DMS153 (cell line): ENCODE results near the gene POLE2.
"Not testable (repeated sequence)": the region's sequence is repeated elsewhere in the genome, so short reads cannot be mapped to it uniquely, and the experiment has no call there.

Experiments used
- DNase-seq: peaks from one replicate; lab custom pipeline; 2025; lab: John Stamatoyannopoulos, UW

Gene POLE2

GRCh38 chr14:49687942-49688700 lies at the start of gene POLE2:
TSS of gene POLE2 (minus strand) at chr14:49688214. CDS start at chr14:49688203, 11 bp downstream.
- DNase-seq = peak; percentile 19

DNA sequence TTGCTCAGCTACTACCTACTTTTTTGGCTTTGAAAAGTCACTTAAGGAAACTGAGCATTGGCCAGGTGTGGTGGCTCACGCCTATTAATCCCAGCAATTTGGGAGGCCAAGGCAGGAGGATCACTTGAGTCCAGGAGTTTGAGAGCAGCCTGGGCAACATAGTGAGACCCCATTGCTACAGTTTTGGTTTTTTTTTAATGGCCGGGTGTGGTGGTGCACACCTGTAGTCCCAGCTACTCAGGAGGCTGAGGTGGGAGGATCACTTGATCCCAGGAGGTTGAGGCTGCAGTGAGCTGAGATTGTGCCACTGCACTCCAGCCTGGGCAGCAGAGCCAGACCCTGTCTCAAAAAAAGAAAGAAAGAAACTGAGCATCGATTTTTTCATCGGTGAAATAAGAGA lies 47.7 kb upstream of the POLE2 start:
- not testable (repeated sequence) for DNase-seq

DNA sequence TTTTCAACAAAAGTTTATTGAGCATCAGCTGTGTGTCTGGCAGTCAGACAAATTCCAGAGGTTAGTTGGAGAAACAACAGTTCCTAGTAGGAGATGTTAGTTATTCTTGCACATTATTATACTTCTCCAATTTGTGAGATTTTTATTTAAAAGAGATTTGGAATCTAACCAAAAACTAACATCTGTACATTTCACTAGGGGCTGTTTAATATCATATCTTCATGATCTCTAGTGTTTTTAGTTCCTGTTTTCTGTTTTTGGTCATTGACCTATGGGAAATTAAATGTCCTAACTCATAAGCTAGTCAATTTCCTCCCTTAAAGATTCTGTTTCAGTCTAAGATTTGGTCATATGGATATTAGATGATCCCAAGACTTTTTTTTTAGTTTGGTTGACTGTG lies 45.8 kb upstream of the POLE2 start:
- no peak for DNase-seq

- DNase-seq = no peak
These were observed 44.9 kb upstream of the POLE2 start for GRCh38 chr14:49732896-49733295.

DNA sequence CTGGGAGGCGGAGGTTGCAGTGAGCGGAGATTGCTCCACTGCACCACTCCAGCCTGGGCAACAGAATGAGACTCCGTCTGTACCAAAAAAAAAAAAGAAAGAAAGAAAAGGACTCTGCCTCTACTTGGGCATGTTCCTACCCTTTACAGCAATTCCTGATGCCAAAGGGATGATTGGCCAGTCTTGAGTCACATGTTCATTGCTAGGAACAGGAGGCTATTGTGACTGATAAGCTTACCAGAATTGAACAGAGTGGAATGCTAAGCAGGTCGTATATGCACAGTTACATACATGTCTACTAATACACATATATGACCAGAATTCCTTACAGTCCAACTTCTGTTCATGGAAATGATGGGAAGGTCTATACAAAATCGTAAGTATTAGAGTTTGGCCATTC lies 39.2 kb upstream of the POLE2 start:
- no peak for DNase-seq

DNA sequence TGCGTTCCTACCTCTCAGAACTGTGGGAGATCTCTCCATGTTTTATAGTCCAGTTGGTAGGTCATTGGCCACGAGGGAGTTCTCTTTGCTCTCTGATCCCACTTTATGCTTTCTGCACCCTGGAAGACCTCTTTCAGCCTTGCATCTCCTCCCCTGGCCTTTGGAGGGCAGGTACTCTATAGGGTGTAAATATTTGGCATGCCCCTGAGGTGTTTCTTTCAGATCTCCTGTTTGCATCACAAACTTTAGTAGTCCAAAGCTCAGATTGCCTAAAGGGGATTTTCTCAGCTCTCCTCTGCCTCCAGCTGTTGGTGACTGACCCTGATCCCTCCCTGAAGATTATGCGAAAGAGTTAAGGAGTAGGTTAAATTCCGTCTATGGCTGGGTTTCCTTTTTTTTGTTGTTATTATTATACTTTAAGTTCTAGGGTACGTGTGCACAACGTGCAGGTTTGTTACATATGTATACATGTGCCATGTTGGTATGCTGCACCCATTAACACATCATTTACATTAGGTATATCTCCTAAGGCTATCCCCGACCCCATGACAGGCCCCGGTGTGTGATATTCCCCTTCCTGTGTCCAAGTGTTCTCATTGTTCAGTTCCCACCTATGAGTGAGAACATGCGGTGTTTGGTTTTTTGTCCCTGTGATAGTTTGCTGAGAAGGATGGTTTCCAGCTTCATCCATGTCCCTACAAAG lies 33.9 kb upstream of the POLE2 start:
- not testable (repeated sequence) for DNase-seq

DNA sequence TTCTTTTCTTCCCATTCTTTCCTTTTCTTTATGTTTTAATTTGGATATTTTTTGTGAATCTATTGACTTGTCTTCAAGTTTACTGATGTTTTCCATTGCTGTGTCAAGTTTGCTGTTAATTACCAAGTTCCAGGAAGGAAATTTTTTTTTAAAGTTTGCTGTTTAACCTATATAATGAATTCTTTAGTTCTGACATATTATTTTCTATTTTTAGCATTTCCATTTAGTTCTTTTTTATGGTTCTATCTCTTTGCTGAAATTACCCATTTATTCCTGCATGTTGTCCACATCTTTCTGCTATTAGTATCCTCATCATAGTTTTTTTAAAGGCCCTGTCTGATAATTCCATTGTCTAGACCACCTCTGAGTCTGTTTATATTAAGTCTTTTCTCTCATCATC lies 32.7 kb upstream of the POLE2 start:
- DNase-seq = no peak

GRCh38 chr14:49710993-49711392 lies 23.0 kb upstream of the POLE2 start:
- not testable (repeated sequence) for DNase-seq

- not testable (repeated sequence) for DNase-seq
These were observed 16.5 kb upstream of the POLE2 start for GRCh38 chr14:49704471-49704870.

GRCh38 chr14:49703965-49704364 lies 16.0 kb upstream of the POLE2 start:
- no peak for DNase-seq

DNA sequence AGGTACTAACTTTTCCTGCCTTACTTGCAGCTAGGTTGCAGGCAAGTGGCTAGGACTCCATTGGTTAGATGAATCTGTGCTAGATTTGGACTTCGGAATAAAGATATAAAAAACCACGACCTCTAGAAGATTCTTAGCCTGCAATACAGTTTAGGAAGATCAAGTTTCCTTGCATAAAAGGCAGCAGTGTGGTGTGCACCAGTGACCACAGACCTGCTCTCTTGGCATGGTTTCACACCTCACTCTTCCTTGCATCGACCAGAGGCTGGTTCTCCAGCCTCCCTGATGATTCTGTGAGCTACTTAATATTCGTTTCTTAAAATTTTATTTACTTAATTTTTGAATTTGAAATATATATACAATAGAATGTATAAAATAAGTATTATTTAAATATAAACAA lies 14.7 kb upstream of the POLE2 start:
- DNase-seq = no peak

GRCh38 chr14:49693735-49694124 lies 5.7 kb upstream of the POLE2 start:
- not testable (repeated sequence) for DNase-seq

DNA sequence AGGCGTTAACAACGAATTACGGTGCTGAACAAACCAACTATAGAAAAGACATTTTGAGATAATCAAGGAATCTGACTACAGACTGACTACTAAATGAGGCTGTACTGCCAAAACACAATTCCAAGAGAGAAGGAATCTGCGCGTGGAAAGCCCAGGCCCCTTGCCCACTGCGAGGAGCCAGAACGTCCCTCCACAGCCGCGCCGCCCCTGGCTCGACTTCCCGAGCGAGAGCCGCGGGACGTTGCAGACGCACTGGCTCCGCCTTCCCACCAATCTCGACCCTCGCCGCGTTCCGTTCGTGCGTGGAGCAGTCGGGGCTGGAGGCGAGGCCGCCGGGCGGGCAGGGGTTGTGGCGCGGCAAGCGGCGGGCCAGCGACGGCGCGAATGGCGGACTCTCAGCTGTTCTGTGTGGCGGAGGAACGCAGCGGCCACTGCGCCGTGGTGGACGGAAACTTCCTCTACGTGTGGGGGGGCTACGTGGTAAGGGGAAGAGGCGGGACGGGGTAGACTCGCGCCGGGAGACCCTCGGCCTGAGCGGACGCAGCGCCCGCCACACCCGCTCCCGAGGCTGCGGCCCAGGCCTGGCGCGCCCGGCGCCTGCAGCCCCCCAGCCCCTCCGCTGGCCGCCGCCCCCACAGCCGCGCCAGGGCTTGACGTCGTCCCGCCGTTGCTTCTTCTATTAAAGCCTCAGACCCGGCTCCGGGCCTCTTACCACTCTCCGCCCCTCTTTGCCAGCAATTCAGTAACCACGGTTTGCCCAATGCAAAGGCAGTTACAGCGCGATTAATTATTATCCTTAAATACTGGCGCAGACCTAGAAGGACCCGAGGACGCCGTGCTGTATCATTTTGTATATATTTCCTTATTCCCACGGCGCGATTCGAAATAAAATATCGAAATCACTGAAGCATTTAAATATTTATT lies 5.1 kb upstream of the POLE2 start, which contains the start of gene KLHDC1:
Gene KLHDC1 (plus strand): TSS at position 310 of the 924 bp plus-strand sequence. CDS start 75 bp downstream, at position 385.
- peak; percentile 30 for DNase-seq

DNA sequence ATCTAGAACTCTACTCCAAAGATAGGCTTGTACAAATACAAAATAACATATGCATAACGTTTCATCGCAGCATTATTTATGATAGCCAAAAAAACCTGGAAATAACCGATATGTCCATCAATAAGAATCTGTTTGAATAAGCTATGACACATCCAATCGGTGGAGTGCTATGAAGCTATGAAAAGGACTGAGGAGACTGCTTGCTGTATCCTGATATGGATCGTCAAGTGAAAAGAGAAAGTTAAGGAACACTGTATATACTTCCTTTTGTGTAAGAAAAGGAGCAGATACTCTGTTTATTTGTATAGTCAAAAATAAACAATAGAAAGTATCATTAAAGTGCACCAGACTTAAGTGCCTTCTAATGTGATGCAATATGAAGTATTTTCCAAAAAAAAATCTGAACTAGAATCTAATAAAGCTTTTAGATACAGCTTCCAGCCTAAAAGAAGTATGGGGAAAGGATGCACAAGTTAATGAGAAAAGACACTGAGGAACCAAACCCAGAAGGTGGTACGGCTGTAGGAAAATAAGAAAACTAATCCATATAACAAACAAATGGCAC lies 4.3 kb upstream of the POLE2 start:
- DNase-seq = no peak

- no peak for DNase-seq
These were observed 3.0 kb upstream of the POLE2 start for GRCh38 chr14:49691031-49691430.

GRCh38 chr14:49688701-49689030 lies 652 bp upstream of the POLE2 start:
- no peak for DNase-seq

DNA sequence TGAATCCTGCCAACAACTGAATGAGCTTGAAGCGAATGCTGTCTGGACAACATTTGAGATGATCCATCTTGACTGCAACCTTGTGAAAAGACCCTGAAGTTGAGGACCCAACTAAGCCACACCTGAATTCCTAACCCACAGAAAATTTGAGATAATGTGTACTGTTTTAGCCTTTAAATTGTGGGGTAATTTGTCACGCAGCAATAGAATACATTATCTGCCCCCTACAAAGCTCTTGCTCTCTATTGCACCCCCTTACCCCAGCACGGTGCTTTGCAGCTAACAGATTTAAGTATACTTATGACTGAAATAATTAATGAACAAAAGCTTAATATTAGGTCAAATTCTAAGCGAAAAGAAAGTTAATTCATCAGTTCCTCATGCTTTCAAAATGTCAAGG lies 1.6 kb downstream of the POLE2 start:
- no peak for DNase-seq

- DNase-seq = no peak
These were observed 8.7 kb downstream of the POLE2 start for GRCh38 chr14:49679271-49679670.

DNA sequence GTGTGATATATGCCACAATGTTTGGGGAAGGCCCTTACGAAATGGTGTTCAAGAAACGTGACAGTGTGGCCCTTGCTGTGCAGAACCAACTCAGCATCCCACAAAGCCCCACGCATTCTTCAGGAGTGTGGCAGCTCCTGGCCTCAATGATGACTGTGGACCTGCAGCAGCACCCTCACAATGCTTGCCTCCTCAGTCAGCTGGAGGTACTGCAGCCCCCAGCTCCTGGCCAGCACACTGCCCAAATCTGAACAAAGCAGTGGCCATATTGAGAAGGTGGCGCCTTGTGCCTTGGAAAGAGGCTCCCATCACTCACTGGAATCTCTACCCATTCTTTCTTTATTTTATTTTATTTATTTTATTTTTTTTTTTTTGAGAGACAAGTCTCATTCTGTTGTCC lies 10.4 kb downstream of the POLE2 start:
- DNase-seq = no peak

GRCh38 chr14:49673586-49673985 lies 14.4 kb downstream of the POLE2 start:
- no peak for DNase-seq

- no peak for DNase-seq
These were observed 17.5 kb downstream of the POLE2 start for GRCh38 chr14:49670475-49670874.
